ENCODE results near the gene PDE5A.
"Not testable (repeated sequence)": the region's sequence is repeated elsewhere in the genome, so short reads cannot be mapped to it uniquely, and the experiment has no call there.

Gene PDE5A

DNA sequence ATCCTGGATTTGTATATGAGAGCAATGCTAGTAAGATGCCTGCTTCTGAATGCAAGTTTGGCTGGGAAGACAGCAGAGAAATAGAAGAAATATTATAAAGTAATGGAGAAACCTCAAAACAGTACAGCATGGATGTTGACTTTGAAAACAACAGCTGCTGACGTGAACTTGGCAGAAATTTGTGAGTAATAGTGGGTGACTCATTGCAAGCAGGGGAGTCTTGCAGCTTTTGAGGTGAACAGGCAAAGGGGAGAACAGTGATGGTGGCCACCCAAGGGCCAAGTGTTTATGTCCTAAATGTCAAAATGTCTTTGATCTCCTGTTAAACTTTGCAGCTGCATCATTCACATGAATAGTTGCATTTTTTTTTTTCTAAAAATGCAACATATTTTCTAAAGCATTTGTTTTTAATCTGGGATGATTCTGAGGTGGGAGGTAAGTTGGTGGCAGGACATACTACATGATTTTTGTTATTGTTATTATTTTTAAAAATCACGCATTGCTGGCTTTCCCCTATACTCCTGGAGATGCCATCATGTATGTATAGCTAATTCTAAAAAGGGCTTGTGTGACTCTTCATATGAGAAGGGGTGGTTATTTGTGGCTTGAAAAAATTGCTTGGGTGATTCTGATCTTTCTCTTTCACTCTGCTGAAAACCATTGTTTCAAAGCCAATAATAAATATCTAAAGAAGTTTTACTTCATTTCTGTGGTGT is 158.4 kb downstream of the PDE5A start:
- H3K27ac Mint-ChIP-seq, H3K27me3 Mint-ChIP-seq, DNase-seq, H3K4me3 Mint-ChIP-seq, H3K9me3 Mint-ChIP-seq: not testable (repeated sequence)
- Mint-ChIP-seq H3K36me3 (ENCODE audit: low read depth) (peaks cover 84% of the 10 kb centered on the region), H3K4me1 (ENCODE audit: low read depth) (peaks cover 10% of the 10 kb centered on the region)

DNA sequence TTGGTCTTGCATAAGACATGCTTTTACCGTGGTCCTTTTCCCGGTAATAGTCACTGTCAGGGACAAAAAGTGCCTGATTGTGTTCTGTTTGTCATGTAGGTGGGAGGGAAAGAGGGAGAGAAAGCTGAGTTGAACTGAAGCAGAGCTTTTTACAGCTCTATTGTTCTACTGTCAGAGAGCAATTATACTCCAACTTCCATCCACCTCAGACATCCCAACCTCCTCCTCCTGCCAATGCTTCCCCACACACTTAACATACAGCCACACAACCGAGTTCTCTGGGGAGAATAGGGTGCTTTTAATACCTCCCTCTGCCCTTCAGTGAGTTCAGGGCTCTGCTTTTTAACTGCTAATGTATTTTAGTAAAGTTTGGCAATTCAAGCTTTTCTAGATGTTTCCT is 159.6 kb downstream of the PDE5A start:
- not testable (repeated sequence) for H3K4me3 Mint-ChIP-seq, H3K27ac Mint-ChIP-seq, H3K27me3 Mint-ChIP-seq, DNase-seq, H3K9me3 Mint-ChIP-seq
- Mint-ChIP-seq H3K36me3 (ENCODE audit: low read depth) (peaks cover 79% of the 10 kb centered on the region), H3K4me1 (ENCODE audit: low read depth) (peaks cover 10% of the 10 kb centered on the region)

DNA sequence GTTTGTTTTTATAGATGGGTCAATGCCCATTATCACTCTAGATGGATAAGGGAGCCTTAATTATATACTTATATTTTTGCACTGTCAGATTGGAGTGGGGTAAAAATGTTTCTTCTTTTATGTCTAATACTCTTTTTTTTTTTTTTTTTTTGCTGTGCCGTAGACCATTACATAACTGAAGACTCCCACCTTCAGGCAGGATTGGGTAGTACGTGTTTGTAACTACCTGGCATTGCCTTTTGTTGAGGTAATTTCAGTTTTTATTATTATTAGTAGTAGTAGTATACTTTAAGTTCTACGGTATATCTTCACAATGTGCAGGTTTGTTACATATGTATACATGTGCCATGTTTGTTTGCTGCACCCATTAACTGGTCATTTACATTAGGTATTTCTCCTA is 165.9 kb downstream of the PDE5A start:
- not testable (repeated sequence) for DNase-seq; H3K4me3 Mint-ChIP-seq; H3K9me3 Mint-ChIP-seq; H3K27me3 Mint-ChIP-seq; H3K27ac Mint-ChIP-seq; H3K4me1 Mint-ChIP-seq (ENCODE audit: low read depth)
- peaks cover 66% of the 10 kb centered on the region for H3K36me3 Mint-ChIP-seq (ENCODE audit: low read depth)

DNA sequence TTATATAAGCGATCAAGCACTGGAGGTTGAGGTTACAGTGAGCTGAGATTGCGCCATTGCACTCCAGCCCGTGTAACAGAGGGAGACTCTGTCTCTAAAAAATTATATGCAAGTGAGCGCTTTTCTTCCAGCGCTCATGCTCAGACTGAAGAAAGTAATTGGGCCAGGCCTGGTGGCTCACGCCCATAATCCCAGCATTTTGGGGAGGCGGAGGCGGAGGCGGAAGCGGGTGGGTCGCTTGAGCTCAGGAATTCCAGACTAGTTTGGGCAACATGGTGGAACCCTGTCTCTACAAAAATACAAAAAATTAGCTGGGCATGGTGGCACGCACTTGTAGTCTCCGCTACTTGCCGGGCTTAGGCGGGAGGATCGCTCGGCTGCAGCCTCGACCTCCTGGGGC is 172.9 kb downstream of the PDE5A start:
- peak overlapping the region; percentile 99 for H3K27ac Mint-ChIP-seq
- DNase-seq, H3K9me3 Mint-ChIP-seq, H3K27me3 Mint-ChIP-seq: not testable (repeated sequence)
- H3K4me3 Mint-ChIP-seq, result peak overlapping the region; percentile 90
- H3K36me3 Mint-ChIP-seq (ENCODE audit: low read depth), result peaks cover 23% of the 10 kb centered on the region
- peaks cover 18% of the 10 kb centered on the region for H3K4me1 Mint-ChIP-seq (ENCODE audit: low read depth)

DNA sequence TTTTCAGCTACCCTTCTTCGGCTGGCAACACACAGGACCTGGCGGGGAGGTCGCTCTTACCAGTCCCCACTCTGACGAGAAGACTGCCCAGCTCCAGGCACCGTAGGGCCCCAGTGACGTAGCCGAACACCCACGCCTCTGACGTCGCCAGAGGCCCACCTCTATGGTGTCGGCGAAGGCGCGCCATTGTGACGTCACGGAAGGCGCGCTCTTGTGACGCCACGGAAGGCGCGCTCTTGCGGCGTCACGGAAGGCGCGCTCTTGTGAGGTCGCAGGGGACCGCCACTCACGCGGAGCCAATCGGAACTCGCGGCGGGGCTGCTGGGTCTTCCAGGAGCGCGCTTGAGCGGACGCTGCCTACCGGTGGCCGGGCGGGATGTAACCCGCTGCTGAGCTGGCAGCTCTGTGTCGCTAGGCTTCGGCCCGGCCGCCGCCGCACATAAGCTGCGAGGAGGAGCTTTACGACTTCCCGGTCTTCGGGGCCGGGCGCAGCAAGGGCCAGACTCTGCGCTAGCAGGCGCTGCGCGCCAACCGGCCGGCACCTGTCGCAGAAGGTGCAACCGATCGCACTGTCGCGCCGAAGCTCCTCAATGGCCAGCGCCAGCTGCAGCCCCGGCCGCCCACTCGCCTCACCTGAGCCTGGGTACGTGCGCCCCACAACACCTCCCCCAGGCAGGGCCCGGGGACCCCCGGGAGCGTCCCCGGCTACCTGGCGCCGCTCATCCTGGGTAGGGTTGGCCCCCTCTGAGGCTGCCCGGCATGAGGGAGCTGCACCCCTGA is 173.9 kb downstream of the PDE5A start:
- not testable (repeated sequence) for H3K27me3 Mint-ChIP-seq, H3K9me3 Mint-ChIP-seq
- peak; percentile 100 for DNase-seq
- Mint-ChIP-seq H3K4me1 (ENCODE audit: low read depth) (peaks cover 18% of the 10 kb centered on the region), H3K27ac (peak overlapping the region; percentile 99), H3K36me3 (ENCODE audit: low read depth) (peaks cover 14% of the 10 kb centered on the region), H3K4me3 (peak overlapping the region; percentile 90)

DNA sequence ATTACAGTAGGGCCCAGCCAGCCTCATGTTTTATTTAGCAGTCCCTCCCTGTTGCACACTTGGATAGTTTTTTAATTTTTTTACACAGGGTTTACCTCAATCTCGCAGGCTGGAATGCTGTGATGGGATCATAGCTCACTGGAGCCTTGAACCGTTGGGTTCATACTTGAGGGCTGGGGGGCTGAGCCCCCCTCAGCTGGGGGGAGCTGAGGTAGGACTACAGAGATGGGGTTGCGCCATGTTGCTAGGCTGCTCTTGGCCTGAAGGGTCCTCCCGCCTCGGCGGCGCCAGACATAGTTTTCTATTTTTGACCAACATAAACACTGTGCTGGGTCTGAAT is 174.5 kb downstream of the PDE5A start:
- not testable (repeated sequence) for DNase-seq, H3K9me3 Mint-ChIP-seq, H3K27me3 Mint-ChIP-seq
- Mint-ChIP-seq H3K4me1 (ENCODE audit: low read depth) (peaks cover 18% of the 10 kb centered on the region), H3K4me3 (peak overlapping the region; percentile 90), H3K27ac (peak overlapping the region; percentile 99), H3K36me3 (ENCODE audit: low read depth) (peaks cover 14% of the 10 kb centered on the region)

DNA sequence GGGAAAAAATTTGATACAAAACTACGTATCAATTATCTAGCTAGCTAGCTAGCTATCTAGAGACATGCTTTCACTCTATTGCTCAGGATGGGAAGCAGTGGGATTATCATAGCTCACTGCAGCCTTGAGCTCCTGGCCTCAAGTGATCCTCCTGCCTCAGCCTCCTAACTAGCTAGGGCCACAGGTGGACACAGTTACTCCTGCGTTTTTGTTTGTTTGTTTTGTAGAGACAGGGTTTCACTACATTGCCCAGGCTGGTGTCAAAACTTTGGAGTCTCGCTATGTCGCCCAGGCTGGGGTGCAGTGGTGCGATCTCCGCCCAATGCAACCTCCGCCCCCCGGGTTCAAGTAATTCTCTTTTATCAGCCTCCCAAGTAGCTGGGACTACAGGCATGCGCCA is 175.3 kb downstream of the PDE5A start:
- H3K27me3 Mint-ChIP-seq, H3K9me3 Mint-ChIP-seq, DNase-seq: not testable (repeated sequence)
- H3K36me3 Mint-ChIP-seq (ENCODE audit: low read depth), result peaks cover 12% of the 10 kb centered on the region
- peaks cover 17% of the 10 kb centered on the region for H3K4me1 Mint-ChIP-seq (ENCODE audit: low read depth)
- peak overlapping the region; percentile 90 for H3K4me3 Mint-ChIP-seq
- peak overlapping the region; percentile 82 for H3K27ac Mint-ChIP-seq

DNA sequence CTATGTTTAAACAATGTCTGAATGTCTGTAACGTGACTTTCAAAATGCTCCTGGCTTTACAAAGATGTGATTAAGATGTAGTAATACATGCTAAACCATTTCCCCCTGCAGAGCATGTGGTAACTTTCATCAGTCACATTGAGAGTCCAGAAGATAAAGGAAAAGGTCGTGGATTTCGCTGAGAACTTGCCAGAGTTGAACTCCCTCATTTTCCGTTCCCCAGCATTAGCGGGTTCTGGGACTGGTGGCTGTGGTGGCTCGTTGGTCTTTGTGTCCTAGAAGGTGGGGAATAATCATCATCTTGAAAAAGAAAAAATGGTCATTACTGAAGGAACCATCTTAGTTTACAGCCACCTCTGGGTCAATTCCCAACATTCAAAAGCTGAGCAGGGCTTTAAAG is 178.8 kb downstream of the PDE5A start:
- H3K36me3 Mint-ChIP-seq (ENCODE audit: low read depth); H3K4me1 Mint-ChIP-seq (ENCODE audit: low read depth); H3K27me3 Mint-ChIP-seq; H3K27ac Mint-ChIP-seq; H3K9me3 Mint-ChIP-seq; DNase-seq; H3K4me3 Mint-ChIP-seq: not testable (repeated sequence)

All from activated T-cell treated with anti-CD3 and anti-CD28 coated beads, Interleukin-2, amount 50 U/mL, for 24 hours (primary cell).